Neural progenitor cell (in vitro differentiated cells): Measurements from ENCODE around the gene OSM. TPM values are rescaled to one million over a fixed set of nuclear protein-coding genes. Genes with fewer than 3 reads are reported as not detected.

Experiments used
- total RNA-seq: library from RNA; depleted of rRNA; stranded (reverse); fragments of >200 nt; gene quantifications from 2 replicates; pipeline ENCODE4 v1.2.3, GENCODE V29; 2015; ENCODE audit warnings: low replicate concordance

The OSM gene
- total RNA-seq, 1 donor from 2014 or later = not detected

Other genes starting within 250 kb of the OSM start
- gene HORMAD2, start 186.4 kb downstream of the OSM start, total RNA-seq = not detected in 2 replicates
- 0.21 and 0.50 TPM in 2 replicates for gene LIF, start 20.1 kb downstream of the OSM start, total RNA-seq
- 6.2 and 23.1 TPM in 2 replicates for gene CASTOR1, start 22.7 kb upstream of the OSM start, total RNA-seq
- 6.2 and 10.2 TPM in 2 replicates for gene TBC1D10A, start 60.1 kb upstream of the OSM start, total RNA-seq
- 29.2 and 48.4 TPM in 2 replicates for gene SF3A1, start 90.0 kb upstream of the OSM start, total RNA-seq
- 3.7 and 11.1 TPM in 2 replicates for gene CCDC157, start 90.2 kb upstream of the OSM start, total RNA-seq
- gene RNF215, start 120.6 kb upstream of the OSM start, total RNA-seq = 11.9 and 38.5 TPM in 2 replicates
- gene SEC14L2, start 130.2 kb upstream of the OSM start, total RNA-seq = 4.9 and 5.7 TPM in 2 replicates
- 29.9 and 67.9 TPM in 2 replicates for gene MTFP1, start 158.9 kb upstream of the OSM start, total RNA-seq
- gene SEC14L3, start 205.2 kb upstream of the OSM start, total RNA-seq = not detected in 2 replicates
- gene SEC14L4, start 238.8 kb upstream of the OSM start, total RNA-seq = 0.31 TPM in 1 of 2 replicates, not detected in the other